RCC 7860 (cell line): ENCODE results near the gene WDR37.

Experiments used
- DNase-seq: peaks from one replicate; pipeline ENCODE4 v3.0.0-alpha.2; 2015; ENCODE audit warnings: low spot score
- FAIRE-seq: peaks from 2 replicates; lab custom pipeline; 2012; peaks lifted over from hg19 to GRCh38; lab: Jason Lieb, UNC

WDR37 gene

GRCh38 chr10:1162481-1163203, 106.5 kb downstream of the WDR37 start:
- DNase-seq (no peak), FAIRE-seq (no peak)

DNA sequence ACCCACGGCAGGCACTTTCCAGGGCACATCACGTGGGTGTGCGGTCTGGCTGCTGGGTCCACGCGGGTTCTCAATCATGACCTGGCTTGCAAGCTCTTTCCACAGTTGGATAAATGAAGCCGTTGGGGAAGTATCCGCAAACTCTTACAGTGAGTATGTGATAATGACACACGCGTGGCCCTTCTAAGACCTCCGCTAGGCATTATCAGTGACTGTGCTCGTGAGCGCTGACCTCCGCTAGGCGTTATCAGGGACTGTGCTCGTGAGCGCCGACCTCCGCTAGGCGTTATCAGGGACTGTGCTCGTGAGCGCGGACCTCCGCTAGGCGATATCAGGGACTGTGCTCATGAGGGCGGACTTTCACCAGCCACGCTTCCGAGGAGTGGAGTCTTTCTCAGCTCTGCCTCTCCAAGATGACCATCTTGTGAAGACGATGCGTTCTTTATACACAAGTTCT, 107.0 kb downstream of the WDR37 start:
- FAIRE-seq (no peak), DNase-seq (no peak)

DNA sequence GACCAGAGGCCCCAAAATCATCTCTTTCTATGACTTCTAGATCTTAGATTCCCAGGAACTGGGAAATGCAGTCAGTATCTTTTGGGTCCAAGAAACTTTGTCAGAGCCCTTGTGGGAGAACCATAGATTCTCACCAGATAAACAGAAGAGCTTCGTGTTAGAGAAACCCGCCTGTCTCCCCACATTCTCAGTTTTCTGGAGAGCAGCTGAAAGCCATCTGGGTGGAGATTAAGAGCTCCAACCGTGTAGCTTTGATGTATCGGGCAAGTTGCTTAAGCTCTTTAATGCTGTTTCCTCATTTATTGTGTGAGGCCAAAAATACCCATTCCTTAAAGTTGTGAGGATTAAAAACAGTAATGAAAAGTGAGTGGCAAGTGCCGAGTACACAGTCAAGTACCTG, 107.6 kb downstream of the WDR37 start:
- FAIRE-seq: no peak

DNA sequence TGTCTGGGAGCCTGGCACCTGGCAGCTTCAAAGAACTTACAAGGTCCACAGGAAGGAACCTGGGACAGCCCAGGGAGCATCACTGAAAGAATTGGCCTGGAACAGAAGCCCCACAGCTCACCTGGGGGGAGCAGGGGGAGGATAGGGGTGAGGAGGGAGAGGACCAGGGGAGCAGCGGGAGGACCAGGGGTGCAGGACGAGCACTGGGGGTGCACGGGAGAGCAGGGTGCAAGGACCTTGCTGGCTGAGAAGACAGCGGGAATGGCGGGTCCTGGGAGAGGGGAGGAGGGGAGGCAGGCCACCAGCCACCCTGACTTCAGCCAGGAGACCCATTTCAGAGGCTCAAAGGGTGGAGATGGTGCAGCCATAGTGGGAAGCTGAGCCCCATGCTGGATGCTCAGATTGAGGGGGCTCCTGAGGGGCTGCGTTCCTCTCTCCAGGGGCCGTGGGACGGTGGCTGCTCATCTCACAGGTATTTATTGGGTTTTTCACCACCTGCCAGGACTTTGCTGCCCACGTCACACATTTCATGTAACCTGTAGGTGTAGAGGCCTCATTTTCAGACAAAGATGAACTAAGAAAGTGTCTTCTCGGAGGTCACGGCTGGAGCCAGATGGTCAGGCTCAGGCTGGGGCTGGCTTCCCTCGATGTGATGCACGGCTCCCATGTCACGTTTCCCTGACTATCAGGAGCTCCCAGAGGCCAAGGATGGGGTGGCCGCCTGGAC, 110.1 kb downstream of the WDR37 start:
- no peak for FAIRE-seq
- DNase-seq: no peak

More for the DNA sequence above, 107.6 kb downstream of the WDR37 start:
- DNase-seq: no peak

DNA sequence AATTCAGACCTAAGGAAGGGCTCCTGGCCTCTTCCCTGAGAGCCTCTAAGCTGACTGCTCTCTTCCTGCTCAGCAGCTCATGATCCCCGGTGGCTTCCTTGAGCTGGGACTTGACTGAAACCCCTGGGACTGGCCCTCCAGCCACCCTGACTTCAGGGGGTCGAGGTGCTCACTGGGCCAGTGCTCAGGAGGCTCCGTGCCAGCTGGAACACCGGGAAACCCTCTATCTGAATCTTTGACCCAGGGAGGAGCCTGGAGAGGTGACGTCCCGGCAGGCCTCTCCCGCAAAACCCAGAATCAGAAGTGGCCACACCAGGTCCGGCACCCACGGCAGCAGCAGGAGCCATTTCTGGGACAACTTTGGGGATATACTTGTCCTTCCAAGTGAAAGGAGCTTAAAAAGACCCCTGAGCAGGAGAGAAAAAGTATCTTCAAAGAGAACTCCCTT, 110.7 kb downstream of the WDR37 start:
- DNase-seq (no peak), FAIRE-seq (no peak)

- no peak for FAIRE-seq
- no peak for DNase-seq
Observed at GRCh38 chr10:1168763-1169162, 112.6 kb downstream of the WDR37 start.

DNA sequence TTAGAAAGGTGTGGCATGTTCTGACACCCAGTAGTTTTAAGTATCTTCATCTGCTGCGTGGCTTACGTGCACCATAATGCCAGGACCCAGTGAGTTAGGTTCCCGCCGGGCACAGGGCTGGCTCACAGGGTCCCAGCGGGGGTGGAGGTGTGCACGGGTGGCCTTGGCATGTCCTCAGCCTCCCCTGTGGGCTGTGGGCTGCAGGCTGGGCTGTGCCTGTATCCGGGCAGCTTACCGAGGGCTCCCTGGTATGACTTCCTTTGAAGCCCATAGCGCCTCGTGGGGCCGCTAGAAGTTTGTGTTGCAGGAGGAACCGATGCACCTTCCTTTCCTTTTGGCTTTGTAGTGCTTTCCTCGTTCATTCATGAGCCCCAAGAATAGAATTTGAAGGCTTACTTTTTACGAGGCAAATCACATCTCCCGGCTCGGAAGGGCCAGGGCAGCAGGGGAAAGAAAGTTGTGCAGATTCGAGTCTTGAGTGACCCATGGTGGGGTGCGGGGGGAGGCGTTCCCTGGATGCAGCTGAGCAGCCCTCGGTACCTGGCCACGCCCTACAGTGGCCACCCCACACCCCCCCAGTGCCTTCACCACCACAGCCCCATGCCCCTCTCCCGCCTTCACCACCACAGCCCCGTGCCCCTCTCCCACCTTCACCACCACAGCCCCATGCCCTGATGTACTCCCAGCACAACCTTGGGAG, 113.2 kb downstream of the WDR37 start:
- FAIRE-seq (no peak), DNase-seq (no peak)

DNA sequence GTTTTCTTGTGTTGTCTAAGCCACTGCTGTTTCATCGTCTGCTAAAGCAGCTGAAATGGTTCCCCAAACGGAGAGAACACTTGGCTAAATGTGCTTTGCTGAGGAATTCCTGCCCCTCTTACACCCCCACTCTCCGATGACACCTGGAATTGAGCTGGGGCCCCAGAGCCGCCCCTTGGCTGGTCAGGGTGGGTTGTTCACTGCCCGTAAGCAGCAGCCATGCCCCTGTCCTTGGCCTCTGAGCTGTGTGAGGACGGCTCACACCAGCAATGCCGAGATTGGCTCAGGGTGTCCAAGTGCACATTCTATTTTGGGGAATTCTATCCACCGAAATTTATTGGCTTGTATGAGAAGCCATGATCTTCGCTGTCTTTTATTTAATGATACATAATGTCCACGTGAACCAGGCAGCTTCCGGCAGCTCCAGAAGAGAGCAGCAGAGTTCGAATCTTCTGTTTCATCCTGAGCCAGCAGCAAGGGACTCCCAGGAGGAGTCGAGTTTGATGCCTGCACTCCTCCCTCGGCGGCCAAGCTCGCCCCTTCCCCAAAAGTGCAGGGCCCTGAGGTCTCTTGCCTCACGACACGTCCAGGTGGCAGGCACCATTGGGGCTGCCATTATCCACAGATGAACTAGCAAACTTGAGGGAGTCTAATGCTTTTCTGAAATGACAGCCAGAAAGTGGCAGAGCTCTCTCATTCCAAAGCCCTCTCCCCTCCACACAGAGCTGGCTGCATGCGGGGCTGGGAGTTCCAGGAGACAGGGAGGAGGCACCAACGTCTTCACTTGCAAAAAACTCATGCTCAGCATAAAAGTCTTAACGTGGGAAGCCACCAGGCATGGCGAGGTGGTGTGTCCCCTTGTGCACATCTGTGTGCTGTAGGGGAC, 114.0 kb downstream of the WDR37 start:
- DNase-seq (no peak), FAIRE-seq (no peak)

GRCh38 chr10:1170867-1171180, 114.6 kb downstream of the WDR37 start:
- FAIRE-seq (no peak), DNase-seq (no peak)

DNA sequence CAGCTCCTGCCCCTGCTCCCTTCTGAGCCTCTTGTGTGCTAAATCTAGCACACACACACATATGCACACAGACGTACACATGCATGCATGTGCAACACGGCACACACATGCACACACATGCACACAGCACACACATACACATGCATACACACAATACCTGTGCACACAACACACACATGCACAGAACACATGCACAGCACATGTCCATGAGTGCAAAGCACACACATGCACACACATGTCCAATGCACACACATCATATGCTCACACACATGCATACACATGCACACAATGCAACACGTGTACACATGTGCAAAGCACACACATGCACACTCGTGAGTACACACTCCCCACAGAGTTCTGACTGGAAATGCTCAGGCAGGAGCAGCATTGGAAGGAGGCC, 115.0 kb downstream of the WDR37 start:
- FAIRE-seq: no peak
- DNase-seq: no peak

GRCh38 chr10:1171586-1171985, 115.4 kb downstream of the WDR37 start:
- DNase-seq (no peak), FAIRE-seq (no peak)

- FAIRE-seq: no peak
- no peak for DNase-seq
Observed at GRCh38 chr10:1172256-1172984, 116.2 kb downstream of the WDR37 start.

- DNase-seq (no peak), FAIRE-seq (no peak)
Observed at GRCh38 chr10:1173091-1173490, 116.9 kb downstream of the WDR37 start.

DNA sequence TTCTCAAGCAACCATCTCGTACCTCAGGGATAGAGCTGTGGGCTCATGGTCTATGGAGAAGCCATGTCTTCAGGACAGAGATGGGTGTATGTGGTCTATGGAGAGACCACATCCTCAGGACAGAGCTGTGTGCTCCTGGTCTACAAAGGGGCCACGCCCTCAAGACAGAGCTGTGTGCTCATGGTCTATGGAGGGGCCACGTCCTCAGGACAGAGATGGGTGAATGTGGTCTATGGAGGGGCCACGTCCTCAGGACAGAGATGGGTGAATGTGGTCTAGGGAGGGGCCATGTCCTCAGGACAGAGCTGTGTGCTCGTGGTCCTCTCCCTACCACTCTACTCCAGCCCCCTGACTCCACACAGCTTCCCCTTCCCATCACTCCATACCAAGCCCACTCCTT, 117.8 kb downstream of the WDR37 start:
- DNase-seq: no peak
- FAIRE-seq: no peak

DNA sequence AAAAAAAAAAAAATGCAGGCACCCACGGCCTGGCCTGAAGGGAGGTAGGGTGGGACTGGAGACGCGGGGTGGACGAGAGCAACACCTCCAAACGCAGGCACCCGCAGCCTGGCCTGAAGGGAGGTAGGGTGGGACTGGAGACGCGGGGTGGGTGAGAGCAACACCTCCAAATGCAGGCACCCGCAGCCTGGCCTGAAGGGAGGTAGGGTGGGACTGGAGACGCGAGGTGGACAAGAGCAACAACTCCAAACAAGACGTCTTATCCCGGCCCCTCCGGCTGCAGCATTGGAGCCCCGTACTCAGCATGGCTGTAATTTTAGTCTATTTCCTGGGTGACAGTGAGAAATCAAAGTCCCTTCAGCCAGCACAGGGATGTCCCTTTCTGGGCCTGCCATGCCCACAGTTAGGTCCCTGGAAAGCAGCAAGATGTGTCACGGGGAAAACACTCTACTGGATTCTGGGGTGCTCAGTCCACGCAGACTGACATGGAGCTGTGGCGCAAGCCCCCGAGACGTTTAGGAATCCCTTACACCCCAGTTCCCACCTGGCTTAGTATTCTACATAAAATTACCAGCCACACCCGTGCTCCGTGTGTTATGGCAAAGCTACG, 119.9 kb downstream of the WDR37 start:
- no peak for FAIRE-seq
- no peak for DNase-seq

GRCh38 chr10:1177936-1178335, 121.8 kb downstream of the WDR37 start:
- FAIRE-seq (no peak), DNase-seq (no peak)

DNA sequence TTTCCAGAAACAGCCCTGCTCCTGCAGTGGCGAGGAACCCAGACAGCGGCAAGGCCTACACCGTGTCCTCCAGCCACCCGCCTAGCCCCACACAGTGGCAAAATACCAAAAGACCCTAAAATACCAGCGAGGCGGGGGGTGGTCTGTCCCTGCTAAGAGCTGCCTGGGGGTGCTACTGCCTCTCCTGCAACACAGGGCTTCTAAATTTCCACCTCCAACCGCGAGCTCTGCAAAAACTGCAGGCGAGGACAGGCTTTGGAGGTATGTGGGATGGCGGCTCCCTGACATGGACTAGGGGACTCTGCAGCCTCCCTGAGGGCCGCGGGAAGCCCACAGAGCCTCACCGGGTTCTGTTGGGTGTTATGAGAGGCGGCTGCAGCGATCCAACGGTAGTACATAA, 122.3 kb downstream of the WDR37 start:
- FAIRE-seq: no peak
- no peak for DNase-seq

GRCh38 chr10:1179346-1180070, 123.3 kb downstream of the WDR37 start:
- no peak for FAIRE-seq
- no peak for DNase-seq

DNA sequence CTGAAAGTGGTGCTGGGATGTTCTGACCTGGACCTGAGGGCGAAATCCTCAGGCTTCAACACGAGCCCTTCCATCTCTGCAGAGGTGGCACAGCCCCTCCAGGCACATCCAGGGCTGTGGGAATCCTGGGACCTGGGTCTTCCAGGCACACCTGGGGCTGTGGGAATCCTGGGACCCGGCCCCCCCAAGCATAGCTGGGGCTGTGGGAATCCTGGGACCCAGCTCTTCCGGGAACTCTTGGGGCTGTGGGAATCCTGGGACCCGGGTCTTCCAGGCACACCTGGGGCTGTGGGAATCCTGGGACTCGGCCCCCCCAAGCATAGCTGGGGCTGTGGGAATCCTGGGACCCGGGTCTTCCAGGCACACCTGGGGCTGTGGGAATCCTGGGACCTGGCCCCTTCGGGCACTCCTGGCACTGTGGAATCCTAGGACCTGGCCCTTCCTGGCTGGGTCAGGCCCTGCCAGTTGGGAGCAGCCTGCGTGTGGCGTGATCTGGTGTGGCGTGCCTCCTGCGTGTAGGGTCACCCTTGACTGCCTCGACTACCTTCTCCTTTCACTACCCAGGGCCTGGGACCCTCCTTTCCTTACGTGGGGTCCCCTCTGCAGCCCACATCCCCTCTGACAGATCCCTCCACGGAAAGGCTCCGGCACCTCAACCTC, 124.0 kb downstream of the WDR37 start:
- FAIRE-seq (no peak), DNase-seq (no peak)
